HepG2 (cell line): ENCODE data around the gene FAM167B. TPM values are rescaled to one million over a fixed set of nuclear protein-coding genes. Genes with fewer than 3 reads are reported as not detected.

Source experiments
- GABPB1 ChIP-seq: IDR thresholded peaks from 2 replicates; pipeline ENCODE4 v1.6.1; 2016; ENCODE audit warnings: mild to moderate bottlenecking, missing genetic modification reagents, moderate library complexity, missing compliant biosample characterization
- HNRNPL ChIP-seq: fragments of 200-400 bp; formaldehyde crosslinking; IDR thresholded peaks from 2 replicates; pipeline ENCODE4 v1.6.1; 2017; ENCODE audit warnings: mild to moderate bottlenecking, low read depth, low read length
- MEIS1 ChIP-seq: sonication (generic); formaldehyde crosslinking; IDR thresholded peaks from 2 replicates; pipeline ENCODE4 v1.9.0; 2021; ENCODE audit warnings: mild to moderate bottlenecking, missing genetic modification reagents, moderate library complexity, borderline replicate concordance
- SP4 ChIP-seq: sonication (generic); formaldehyde crosslinking; IDR thresholded peaks from 2 replicates; pipeline ENCODE4 v1.8.1; 2023; ENCODE audit warnings: mild to moderate bottlenecking, missing genetic modification reagents
- ZBTB38 ChIP-seq: sonication (generic); formaldehyde crosslinking; IDR thresholded peaks from 2 replicates; pipeline ENCODE4 v1.5.1; 2020; ENCODE audit warnings: mild to moderate bottlenecking, missing genetic modification reagents
- ZNF263 ChIP-seq: sonication (generic); formaldehyde crosslinking; IDR thresholded peaks from 2 replicates; pipeline ENCODE4 v1.4.0; 2020; ENCODE audit warnings: missing genetic modification reagents
- ZNF326 ChIP-seq: sonication (generic); formaldehyde crosslinking; IDR thresholded peaks from 2 replicates; pipeline ENCODE4 v1.4.0; 2020; ENCODE audit warnings: missing genetic modification reagents, borderline replicate concordance
- polyA plus RNA-seq, 8 experiments: library from polyadenylated mRNA; depleted of rRNA in 3 of 8; stranded (reverse) in 7 of 8; unstranded in 1 of 8; fragments of >200 nt; fragmentation: Illumina TruSeq in 4 of 8; extraction: Trizol in 4 of 8; gene quantifications; 2 replicates each; pipeline versions ENCODE4 v1.2.1 to v1.2.3, GENCODE V29; 2011 to 2016; ENCODE audit warnings: low read depth in 4 of 8, missing spikeins in 1 of 8, mixed read lengths in 1 of 8; ENCODE audit not compliant: insufficient read depth in 1 of 8
- total RNA-seq, 5 experiments: library from RNA; depleted of rRNA; stranded (reverse); fragments of >200 nt; fragmentation: Illumina TruSeq; extraction: Trizol; gene quantifications; 2 replicates each; pipeline ENCODE4 v1.2.3, GENCODE V29; 2016; ENCODE audit warnings: low read depth in 1 of 5
- TF ChIP-seq, protein P1 (sequence below): sonication (generic); formaldehyde crosslinking; conservative IDR thresholded peaks from 2 replicates; pipeline ENCODE4 v1.4.0; 2020; ENCODE audit warnings: missing genetic modification reagents
- TF ChIP-seq, protein P2 (sequence below): sonication (generic); formaldehyde crosslinking; IDR thresholded peaks from 2 replicates; pipeline ENCODE4; 2020; ENCODE audit warnings: missing genetic modification reagents, mild to moderate bottlenecking, borderline replicate concordance
- TF ChIP-seq, protein P3 (sequence below): sonication (generic); formaldehyde crosslinking; IDR thresholded peaks from 2 replicates; pipeline ENCODE4 v1.5.0; 2020; ENCODE audit warnings: missing genetic modification reagents

Gene FAM167B
- total and polyA plus RNA-seq, 2 of the 13 experiments (the other 11 are each of a cell fraction or from before 2014, with no cell fraction given): 0.15 to 0.70 TPM

DNA sequence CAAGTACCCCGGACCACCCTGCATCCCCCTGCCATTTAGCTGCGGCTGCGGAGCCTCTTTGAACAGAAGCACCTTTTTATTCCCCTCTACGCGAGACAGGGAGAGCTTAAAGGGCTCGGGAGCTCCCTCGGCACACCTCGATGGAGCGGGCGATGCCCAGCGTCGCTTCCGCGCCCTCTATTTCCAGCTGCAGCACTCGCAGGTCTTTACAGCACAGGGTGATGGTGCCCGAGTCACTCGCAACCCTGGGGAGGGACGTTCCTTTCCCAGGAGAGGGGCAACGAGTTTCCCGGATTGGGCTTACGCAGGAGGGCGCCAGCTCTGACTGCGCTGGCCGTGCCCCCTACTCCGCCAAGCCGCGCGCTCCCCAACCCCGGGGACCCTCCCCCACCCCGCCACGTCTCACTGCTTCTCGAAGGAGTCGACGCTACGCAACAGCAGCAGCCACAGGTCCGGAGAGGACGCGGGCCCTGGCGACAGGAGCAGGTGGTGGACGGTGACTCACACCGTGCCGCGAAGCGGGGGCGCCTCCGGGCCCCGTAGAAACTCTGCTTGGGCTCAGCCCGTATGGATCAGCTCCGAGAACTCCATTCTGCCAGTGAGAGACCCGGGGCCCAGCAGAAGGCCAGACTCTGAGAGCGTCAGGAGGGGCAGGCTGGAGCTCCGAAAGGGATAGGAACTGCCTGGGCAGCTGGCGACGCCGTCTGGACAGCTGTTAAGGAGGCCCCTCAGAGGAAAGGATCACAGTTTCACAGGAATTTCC, 5.8 kb upstream of the FAM167B start (continued):
- TF ChIP-seq, protein P1, sequence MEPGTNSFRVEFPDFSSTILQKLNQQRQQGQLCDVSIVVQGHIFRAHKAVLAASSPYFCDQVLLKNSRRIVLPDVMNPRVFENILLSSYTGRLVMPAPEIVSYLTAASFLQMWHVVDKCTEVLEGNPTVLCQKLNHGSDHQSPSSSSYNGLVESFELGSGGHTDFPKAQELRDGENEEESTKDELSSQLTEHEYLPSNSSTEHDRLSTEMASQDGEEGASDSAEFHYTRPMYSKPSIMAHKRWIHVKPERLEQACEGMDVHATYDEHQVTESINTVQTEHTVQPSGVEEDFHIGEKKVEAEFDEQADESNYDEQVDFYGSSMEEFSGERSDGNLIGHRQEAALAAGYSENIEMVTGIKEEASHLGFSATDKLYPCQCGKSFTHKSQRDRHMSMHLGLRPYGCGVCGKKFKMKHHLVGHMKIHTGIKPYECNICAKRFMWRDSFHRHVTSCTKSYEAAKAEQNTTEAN (CRISPR knock-in tag): no peak
- TF ChIP-seq GABPB1 (CRISPR knock-in tag) (peak; percentile 63; the same call in 1 of the 2 replicates), ZNF326 (CRISPR knock-in tag) (no peak), HNRNPL (0 out of 2 replicates have a peak, but pooled peaks have one; percentile 38), SP4 (CRISPR knock-in tag) (no peak), ZNF263 (no peak), ZBTB38 (CRISPR knock-in tag) (peak; percentile 56), MEIS1 (CRISPR knock-in tag) (peak; percentile 68; the same call in 1 of the 2 replicates)
- TF ChIP-seq, protein P2, sequence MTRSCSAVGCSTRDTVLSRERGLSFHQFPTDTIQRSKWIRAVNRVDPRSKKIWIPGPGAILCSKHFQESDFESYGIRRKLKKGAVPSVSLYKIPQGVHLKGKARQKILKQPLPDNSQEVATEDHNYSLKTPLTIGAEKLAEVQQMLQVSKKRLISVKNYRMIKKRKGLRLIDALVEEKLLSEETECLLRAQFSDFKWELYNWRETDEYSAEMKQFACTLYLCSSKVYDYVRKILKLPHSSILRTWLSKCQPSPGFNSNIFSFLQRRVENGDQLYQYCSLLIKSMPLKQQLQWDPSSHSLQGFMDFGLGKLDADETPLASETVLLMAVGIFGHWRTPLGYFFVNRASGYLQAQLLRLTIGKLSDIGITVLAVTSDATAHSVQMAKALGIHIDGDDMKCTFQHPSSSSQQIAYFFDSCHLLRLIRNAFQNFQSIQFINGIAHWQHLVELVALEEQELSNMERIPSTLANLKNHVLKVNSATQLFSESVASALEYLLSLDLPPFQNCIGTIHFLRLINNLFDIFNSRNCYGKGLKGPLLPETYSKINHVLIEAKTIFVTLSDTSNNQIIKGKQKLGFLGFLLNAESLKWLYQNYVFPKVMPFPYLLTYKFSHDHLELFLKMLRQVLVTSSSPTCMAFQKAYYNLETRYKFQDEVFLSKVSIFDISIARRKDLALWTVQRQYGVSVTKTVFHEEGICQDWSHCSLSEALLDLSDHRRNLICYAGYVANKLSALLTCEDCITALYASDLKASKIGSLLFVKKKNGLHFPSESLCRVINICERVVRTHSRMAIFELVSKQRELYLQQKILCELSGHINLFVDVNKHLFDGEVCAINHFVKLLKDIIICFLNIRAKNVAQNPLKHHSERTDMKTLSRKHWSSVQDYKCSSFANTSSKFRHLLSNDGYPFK (CRISPR knock-in tag): no peak
- TF ChIP-seq, protein P3, sequence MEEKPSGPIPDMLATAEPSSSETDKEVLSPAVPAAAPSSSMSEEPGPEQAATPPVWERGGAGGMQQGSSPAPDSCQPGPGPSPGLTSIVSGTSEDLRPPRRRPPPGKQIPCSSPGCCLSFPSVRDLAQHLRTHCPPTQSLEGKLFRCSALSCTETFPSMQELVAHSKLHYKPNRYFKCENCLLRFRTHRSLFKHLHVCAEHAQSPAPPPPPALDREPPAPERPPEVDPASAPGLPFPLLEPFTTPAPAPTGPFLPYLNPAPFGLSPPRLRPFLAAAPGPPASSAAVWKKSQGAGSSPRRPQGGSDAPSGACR (CRISPR knock-in tag): 0 out of 2 replicates have a peak, but pooled peaks have one; percentile 46
